ENCODE results near the gene CDK19. TPM values are rescaled to one million over a fixed set of nuclear protein-coding genes. Genes with fewer than 3 reads are reported as not detected.

Gene CDK19
- total RNA-seq, 1 donor: 15.6 TPM

- peak overlapping the region; percentile 44 for H3K4me2 ChIP-seq (ENCODE audit: insufficient read depth, low read length)
- H3K27ac ChIP-seq (ENCODE audit: low read depth, low read length): no peak overlapping the region
- peaks cover 13% of the 10 kb centered on the region for H3K4me1 ChIP-seq (ENCODE audit: insufficient read depth, low read length)
- no peaks in the 10 kb centered on the region for H3K9me3 ChIP-seq (ENCODE audit: low read depth, low read length)
- no peak overlapping the region for H3K4me3 ChIP-seq (ENCODE audit: insufficient read depth, low read length)
- no peak overlapping the region for H2AFZ ChIP-seq (ENCODE audit: low read length)
- peak; percentile 66 for DNase-seq (ENCODE audit: insufficient read length, low spot score, missing footprints)
- H3K27me3 ChIP-seq (ENCODE audit: insufficient read depth, low read length): no peaks in the 10 kb centered on the region
- H4K20me1 ChIP-seq (ENCODE audit: insufficient read depth, low read length): peaks cover 25% of the 10 kb centered on the region
- peaks cover 24% of the 10 kb centered on the region for H3K79me2 ChIP-seq (ENCODE audit: insufficient read depth, low read length)
- TF ChIP-seq CTCF (IDR thresholded peaks at IDR 0.05; ENCODE audit: extremely low read depth, low read depth, low read length): no peak
- no peaks in the 10 kb centered on the region for H3K36me3 ChIP-seq (ENCODE audit: insufficient read depth, low read length)
Measured at GRCh38 chr6:110781522-110782214, 33.6 kb downstream of the CDK19 start.

- Histone ChIP-seq H3K4me3 (ENCODE audit: insufficient read depth, low read length) (no peak overlapping the region), H3K9me3 (ENCODE audit: low read depth, low read length) (no peaks in the 10 kb centered on the region), H3K36me3 (ENCODE audit: insufficient read depth, low read length) (no peaks in the 10 kb centered on the region), H3K79me2 (ENCODE audit: insufficient read depth, low read length) (peaks cover 24% of the 10 kb centered on the region), H3K27ac (ENCODE audit: low read depth, low read length) (no peak overlapping the region), H2AFZ (ENCODE audit: low read length) (no peak overlapping the region), H3K27me3 (ENCODE audit: insufficient read depth, low read length) (no peaks in the 10 kb centered on the region), H3K4me1 (ENCODE audit: insufficient read depth, low read length) (peaks cover 13% of the 10 kb centered on the region), H4K20me1 (ENCODE audit: insufficient read depth, low read length) (peaks cover 22% of the 10 kb centered on the region), H3K4me2 (ENCODE audit: insufficient read depth, low read length) (no peak overlapping the region)
- no peak for TF ChIP-seq CTCF (IDR thresholded peaks at IDR 0.05; ENCODE audit: extremely low read depth, low read depth, low read length)
- DNase-seq (ENCODE audit: insufficient read length, low spot score, missing footprints): no peak
Measured at GRCh38 chr6:110778333-110778732, 36.9 kb downstream of the CDK19 start.

- peaks cover 17% of the 10 kb centered on the region for H4K20me1 ChIP-seq (ENCODE audit: insufficient read depth, low read length)
- H3K36me3 ChIP-seq (ENCODE audit: insufficient read depth, low read length): no peaks in the 10 kb centered on the region
- no peak overlapping the region for H3K27ac ChIP-seq (ENCODE audit: low read depth, low read length)
- no peak for TF ChIP-seq CTCF (IDR thresholded peaks at IDR 0.05; ENCODE audit: extremely low read depth, low read depth, low read length)
- peaks cover 21% of the 10 kb centered on the region for H3K79me2 ChIP-seq (ENCODE audit: insufficient read depth, low read length)
- DNase-seq (ENCODE audit: insufficient read length, low spot score, missing footprints): no peak
- H3K4me1 ChIP-seq (ENCODE audit: insufficient read depth, low read length): peaks cover 13% of the 10 kb centered on the region
- no peak overlapping the region for H3K4me3 ChIP-seq (ENCODE audit: insufficient read depth, low read length)
- no peaks in the 10 kb centered on the region for H3K27me3 ChIP-seq (ENCODE audit: insufficient read depth, low read length)
- no peak overlapping the region for H2AFZ ChIP-seq (ENCODE audit: low read length)
- H3K9me3 ChIP-seq (ENCODE audit: low read depth, low read length): no peaks in the 10 kb centered on the region
- H3K4me2 ChIP-seq (ENCODE audit: insufficient read depth, low read length): no peak overlapping the region
Measured at GRCh38 chr6:110777636-110778035, 37.6 kb downstream of the CDK19 start.

- peaks cover 10% of the 10 kb centered on the region for H4K20me1 ChIP-seq (ENCODE audit: insufficient read depth, low read length)
- no peaks in the 10 kb centered on the region for H3K27me3 ChIP-seq (ENCODE audit: insufficient read depth, low read length)
- DNase-seq (ENCODE audit: insufficient read length, low spot score, missing footprints): no peak
- no peak overlapping the region for H3K4me2 ChIP-seq (ENCODE audit: insufficient read depth, low read length)
- H3K9me3 ChIP-seq (ENCODE audit: low read depth, low read length): no peaks in the 10 kb centered on the region
- peaks cover 16% of the 10 kb centered on the region for H3K79me2 ChIP-seq (ENCODE audit: insufficient read depth, low read length)
- no peak overlapping the region for H3K4me3 ChIP-seq (ENCODE audit: insufficient read depth, low read length)
- no peak overlapping the region for H3K27ac ChIP-seq (ENCODE audit: low read depth, low read length)
- peaks cover 3% of the 10 kb centered on the region for H3K4me1 ChIP-seq (ENCODE audit: insufficient read depth, low read length)
- TF ChIP-seq CTCF (IDR thresholded peaks at IDR 0.05; ENCODE audit: extremely low read depth, low read depth, low read length): no peak
- no peaks in the 10 kb centered on the region for H3K36me3 ChIP-seq (ENCODE audit: insufficient read depth, low read length)
- no peak overlapping the region for H2AFZ ChIP-seq (ENCODE audit: low read length)
Measured at GRCh38 chr6:110776413-110776812, 38.9 kb downstream of the CDK19 start.
